Fibroblast of upper back skin (primary cell): ENCODE results near the gene CERS6.
"Not testable (repeated sequence)": the region's sequence is repeated elsewhere in the genome, so short reads cannot be mapped to it uniquely, and the experiment has no call there.

Experiments used
- DNase-seq: peaks from one replicate; pipeline ENCODE4 v3.0.0-alpha.2; 2013

The CERS6 gene

DNA sequence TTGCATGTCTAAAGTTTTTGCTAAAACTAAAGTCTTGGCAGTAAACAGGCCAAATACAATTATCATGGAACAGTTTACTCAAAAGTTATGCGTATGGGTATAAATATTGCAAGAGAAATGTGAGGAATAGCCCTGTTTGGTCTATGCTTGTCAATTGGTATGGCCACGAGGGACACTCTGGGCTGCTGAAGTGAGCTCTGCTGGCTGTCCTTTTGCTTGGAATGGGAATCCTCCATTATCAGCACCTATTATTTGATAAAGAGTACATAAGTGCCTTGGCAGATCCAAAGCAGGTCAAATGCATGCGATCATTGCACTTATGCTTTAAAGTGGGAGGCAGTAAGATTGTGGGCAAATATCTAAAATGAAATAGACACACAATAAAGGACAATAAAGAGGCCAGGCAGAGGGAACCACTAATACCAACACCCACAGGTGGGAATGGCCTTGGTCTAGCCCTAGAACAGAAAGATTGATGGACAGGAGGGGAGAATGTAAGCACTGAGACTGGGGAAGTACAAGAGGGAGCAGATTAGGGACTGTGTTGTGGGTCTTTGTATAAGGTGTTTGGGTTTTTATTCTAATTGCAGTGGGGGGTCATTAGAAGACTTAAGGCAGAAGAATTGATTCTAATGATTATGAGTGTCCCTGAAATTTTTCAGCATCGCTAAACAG, 286.3 kb downstream of the CERS6 start:
- DNase-seq = no peak

DNA sequence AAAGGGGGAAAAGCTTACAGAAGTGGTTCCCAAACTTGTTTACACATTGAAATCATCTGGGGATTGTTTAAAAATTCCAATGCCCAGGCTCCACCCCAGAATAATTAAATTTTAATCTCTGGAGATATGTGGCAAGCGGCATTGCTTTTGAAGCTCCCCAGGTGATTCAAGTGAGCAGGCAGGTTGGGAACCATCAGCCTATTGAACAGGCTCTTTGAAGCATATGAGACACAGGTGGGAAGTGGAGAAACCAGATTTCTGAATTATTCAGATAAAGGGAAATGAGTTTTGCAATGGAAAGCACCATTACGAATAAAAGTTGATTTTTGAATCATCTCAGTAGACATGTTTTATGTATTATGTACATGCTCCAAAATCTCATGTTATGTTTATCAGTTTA, 288.8 kb downstream of the CERS6 start:
- no peak for DNase-seq

GRCh38 chr2:168748461-168748860, 292.4 kb downstream of the CERS6 start:
- no peak for DNase-seq

DNA sequence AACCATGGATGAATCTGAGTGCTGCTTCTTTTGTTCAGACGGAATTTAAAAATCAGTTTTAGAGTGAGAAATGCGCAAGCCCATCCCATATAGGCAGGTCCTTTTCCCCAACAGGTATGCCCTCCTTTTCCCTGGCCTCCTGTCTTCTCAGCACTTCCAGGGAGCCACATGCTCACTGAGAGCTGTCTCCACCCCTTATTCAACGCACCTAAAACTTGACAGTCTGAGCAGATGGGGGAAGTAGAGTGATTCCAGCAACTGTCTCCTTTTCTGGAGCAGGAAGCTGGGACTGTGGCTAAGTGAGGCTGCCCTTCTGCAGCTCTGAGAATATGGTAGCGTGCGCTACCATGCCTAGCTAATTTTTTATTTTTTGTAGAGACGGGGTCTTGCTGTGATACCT, 293.2 kb downstream of the CERS6 start:
- DNase-seq = no peak

- no peak for DNase-seq
Measured at GRCh38 chr2:168751104-168751740, 295.1 kb downstream of the CERS6 start.

- no peak for DNase-seq
Measured at GRCh38 chr2:168752361-168752760, 296.3 kb downstream of the CERS6 start.

DNA sequence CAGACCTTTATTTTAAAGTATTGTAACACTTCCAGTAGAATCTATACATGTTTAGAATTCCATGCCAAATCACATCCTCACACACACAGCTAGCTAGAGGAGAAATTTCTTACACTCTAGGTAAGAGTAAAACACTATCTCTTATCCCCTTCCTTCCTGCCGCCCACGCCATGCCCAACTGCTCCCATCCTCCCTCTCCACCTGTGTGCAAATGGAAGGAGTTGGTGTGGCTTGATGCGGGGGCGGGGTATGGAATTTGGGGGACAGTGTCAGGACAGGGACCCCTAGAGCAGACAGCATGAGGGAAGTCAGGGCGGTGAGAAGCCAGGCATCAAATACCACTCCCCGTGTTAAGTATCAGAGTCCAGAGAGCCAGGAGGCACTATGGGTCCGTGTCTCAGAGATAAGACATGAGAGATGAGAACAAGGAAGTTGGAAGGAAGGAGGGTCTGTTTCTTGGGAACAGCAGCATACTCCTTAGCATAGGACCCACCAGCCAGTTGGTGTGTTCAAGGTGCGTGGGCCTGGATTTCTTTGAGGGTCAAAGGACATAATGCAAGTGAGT, 297.8 kb downstream of the CERS6 start:
- no peak for DNase-seq

- DNase-seq = no peak
Measured at GRCh38 chr2:168757223-168757622, 301.2 kb downstream of the CERS6 start.

- peak; percentile 52 for DNase-seq
Measured at GRCh38 chr2:168758970-168759820, 303.1 kb downstream of the CERS6 start.

DNA sequence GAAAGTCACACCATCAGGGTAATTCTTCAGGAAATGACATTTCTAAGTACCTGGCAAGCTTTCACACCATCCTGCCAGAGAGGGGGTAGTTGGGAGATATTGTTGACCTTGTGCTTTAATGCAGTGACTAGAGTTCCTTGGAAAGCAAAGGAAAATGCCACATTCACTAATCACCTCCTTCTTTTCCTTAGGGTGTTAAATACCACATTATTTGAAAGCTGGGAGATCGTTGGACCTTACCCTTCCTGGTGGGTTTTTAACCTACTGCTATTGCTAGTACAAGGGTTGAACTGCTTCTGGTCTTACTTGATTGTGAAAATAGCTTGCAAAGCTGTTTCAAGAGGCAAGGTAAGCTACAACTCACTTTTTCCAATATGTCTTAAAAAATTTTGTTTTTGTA, 309.3 kb downstream of the CERS6 start:
- DNase-seq = no peak

DNA sequence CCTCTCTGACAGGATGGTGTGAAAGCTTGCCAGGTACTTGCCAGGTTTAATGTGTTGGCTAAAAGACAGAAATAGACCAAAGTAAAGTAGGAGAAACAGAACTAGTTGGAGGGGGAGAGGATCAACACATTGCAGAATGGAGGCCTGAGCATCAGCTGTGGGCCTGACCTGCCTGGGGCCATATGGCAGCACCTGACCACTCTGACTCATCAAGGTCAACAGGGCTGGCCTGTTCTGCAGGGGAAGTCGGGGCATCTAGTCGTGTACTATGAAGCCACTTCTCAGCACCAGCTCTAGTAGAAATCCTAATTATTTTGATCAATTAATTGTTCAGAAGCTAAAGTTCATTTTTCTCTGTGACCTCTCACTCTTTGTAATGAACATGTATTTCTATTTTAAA, 310.5 kb downstream of the CERS6 start:
- DNase-seq = no peak

DNA sequence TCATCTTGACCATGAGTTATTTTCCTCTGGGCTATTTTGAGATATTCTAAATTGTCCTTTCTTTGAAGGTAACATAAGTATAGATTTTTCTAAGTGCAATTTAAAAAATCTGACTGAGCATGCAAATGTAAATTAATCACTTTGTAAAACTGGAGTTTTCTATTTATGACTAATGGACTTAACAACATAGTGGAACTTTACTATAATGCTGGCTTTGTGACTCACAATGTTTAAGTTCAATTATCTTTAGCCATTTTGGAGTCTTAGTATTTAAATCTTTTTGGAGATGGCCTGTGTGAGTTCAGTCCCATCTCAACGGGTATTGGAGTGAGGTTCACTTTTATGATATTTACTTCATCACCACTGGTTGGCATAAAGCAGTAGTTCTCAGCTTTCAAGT, 311.2 kb downstream of the CERS6 start:
- no peak for DNase-seq

DNA sequence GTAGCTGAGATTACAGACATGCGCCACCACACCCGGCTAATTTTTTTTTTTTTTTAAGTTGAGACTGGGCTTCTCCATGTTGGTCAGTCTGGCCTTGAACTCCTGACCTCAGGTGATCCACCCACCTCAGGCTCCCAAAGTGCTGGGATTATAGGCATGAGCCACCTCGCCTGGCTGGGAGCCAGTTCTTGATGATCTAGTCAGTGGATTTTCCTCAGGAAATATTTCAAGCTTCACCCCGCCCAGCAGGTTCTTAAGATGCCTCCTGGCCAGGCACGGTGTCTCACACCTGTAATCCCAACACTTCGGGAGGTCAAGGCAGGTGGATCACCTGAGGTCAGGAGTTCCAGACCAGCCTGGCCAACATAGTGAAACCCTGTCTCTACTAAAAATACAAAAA, 312.3 kb downstream of the CERS6 start:
- not testable (repeated sequence) for DNase-seq

DNA sequence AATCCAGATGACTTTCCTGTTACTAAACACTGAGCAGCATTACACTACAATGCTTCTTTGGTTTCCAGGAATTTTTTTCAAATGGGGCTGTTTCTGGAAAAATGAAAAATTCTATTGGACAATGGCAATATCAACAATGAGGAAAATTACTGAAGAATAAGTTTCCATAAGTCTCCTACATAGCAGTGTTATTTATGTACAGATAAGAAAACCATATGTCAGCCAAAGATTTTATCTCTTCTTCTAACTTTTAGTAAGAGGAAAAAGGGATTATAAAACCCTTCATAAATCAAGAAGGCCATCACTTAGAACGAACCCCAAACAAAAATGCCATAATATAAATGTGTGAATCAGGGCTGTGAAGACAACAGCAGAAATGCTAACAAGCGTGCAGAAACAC, 314.7 kb downstream of the CERS6 start:
- DNase-seq = no peak

- no peak for DNase-seq
Measured at GRCh38 chr2:168772704-168773103, 316.6 kb downstream of the CERS6 start.

DNA sequence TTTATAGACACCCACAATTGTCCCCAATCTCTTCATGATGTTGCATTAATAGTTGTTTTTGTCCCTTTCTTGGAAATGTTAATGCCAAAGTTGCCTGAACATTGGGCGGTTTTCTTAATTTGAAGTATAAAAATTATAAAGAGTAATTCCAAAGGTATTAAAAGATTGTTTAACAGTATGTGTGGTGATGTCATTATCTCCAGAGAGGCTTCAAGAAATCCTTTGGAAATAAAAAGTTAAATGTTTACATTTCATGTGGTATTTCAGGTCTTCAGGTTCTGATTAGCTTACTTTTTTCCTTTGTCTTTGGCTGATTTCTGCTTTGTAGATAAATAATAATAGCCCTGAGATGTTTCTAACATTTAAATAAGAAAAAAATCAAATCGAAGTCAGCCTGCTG, 317.1 kb downstream of the CERS6 start:
- DNase-seq = no peak

- DNase-seq = peak; percentile 64
Measured at GRCh38 chr2:168773719-168774521, 317.8 kb downstream of the CERS6 start.

- DNase-seq = no peak
Measured at GRCh38 chr2:168775837-168776236, 319.8 kb downstream of the CERS6 start.

- no peak for DNase-seq
Measured at GRCh38 chr2:168780669-168781071, 324.6 kb downstream of the CERS6 start.

GRCh38 chr2:168781191-168781817, 325.2 kb downstream of the CERS6 start:
- DNase-seq = no peak

- DNase-seq = no peak
Measured at GRCh38 chr2:168782271-168782670, 326.2 kb downstream of the CERS6 start.

- no peak for DNase-seq
Measured at GRCh38 chr2:168784993-168785392, 328.9 kb downstream of the CERS6 start.
